Motor neuron (in vitro differentiated cells): ENCODE results near the gene ADGRB3. TPM values are rescaled to one million over a fixed set of nuclear protein-coding genes. Genes with fewer than 3 reads are reported as not detected.
"Not testable (repeated sequence)": the region's sequence is repeated elsewhere in the genome, so short reads cannot be mapped to it uniquely, and the experiment has no call there.

Experiments
- ATAC-seq, 8 experiments: fragments of 200-7000 bp; cut with Tn5 transposase; replicated peaks in 6 of 8; 2 replicates each; pipeline ENCODE4 v1.8.0; 2021; ENCODE audit warnings: mild to moderate bottlenecking in 8 of 8, moderate library complexity in 8 of 8
- H3K27ac ChIP-seq, 2 donors: fragments of 250-450 bp; sonication (Bioruptor Pico); 2 replicates each; pipeline ENCODE4 v1.9.0; 2021; ENCODE audit warnings: antibody characterized with exemption in 2 of 2, mild to moderate bottlenecking in 2 of 2, moderate library complexity in 1 of 2
- H3K4me1 ChIP-seq, 2 donors: fragments of 250-450 bp; sonication (Bioruptor Pico); replicated peaks in 1 of 2; 2 replicates each; pipeline ENCODE4 v1.6.1; 2021; ENCODE audit warnings: antibody characterized with exemption in 2 of 2, mild to moderate bottlenecking in 2 of 2, moderate library complexity in 1 of 2
- H3K4me3 ChIP-seq, 5 donors: fragments of 250-450 bp; sonication (Bioruptor Pico); 2 replicates each; pipeline ENCODE4 v1.9.0; 2021; ENCODE audit warnings: antibody characterized with exemption in 5 of 5, mild to moderate bottlenecking in 5 of 5, moderate library complexity in 4 of 5
- WGBS, 10 experiments: fragments of 450-650 bp; shearing (Covaris generic); methylation state at CpG; one replicate each; pipeline ENCODE4 v1.0.0; 2022; 5-methylcytosine and 5-hydroxymethylcytosine counted together
- in situ Hi-C, 9 experiments: fragments of 400-800 bp; cut with MboI; loops; one replicate each; pipeline ENCODE4 v1.15.0; 2021; ENCODE audit warnings: low sequenced_read_pairs in 9 of 9, low pct_unique_long_range_greater_than_20kb in 2 of 9; ENCODE audit not compliant: unreplicated experiment in 9 of 9
- total RNA-seq, 8 experiments: library from RNA; unstranded; fragments of 300-600 nt; gene quantifications; 2 replicates each; pipeline versions ENCODE4 v1.2.3 to v1.2.4, GENCODE V29; 2022

Gene ADGRB3
- total RNA-seq, 8 experiments from 2014 or later: 0.05 to 48.0 (median 24.2) TPM

DNA sequence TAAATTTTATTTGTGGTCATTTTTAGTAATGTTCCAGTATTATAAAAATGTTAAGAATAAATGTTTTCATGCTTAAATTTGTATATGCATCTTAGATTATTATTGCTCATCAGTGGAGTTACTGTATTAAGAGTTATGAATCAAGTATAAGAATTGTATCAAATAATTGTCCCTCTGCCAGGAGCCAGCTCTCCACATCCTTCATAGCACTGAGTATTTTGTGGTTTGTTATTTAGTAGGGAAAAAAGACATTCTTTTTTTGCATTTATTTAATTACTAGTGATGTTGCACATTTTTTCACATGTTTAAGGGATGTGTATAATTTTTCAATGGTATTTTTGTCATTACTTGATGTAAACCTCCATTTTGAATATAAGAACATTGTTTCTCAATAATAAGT, 102.0 kb downstream of the ADGRB3 start:
- ATAC-seq: no peak

GRCh38 chr6:68738039-68738438, 103.0 kb downstream of the ADGRB3 start:
- in situ Hi-C loops: no loop called here
- no peak overlapping the region for H3K27ac ChIP-seq
- ATAC-seq: no peak
- no peak overlapping the region for H3K4me3 ChIP-seq
- H3K4me1 ChIP-seq: no peaks in the 10 kb centered on the region

More for the DNA sequence above, 102.0 kb downstream of the ADGRB3 start:
- Histone ChIP-seq H3K4me1 (no peaks in the 10 kb centered on the region), H3K4me3 (no peak overlapping the region), H3K27ac (no peak overlapping the region)
- in situ Hi-C loops: no loop called here

DNA sequence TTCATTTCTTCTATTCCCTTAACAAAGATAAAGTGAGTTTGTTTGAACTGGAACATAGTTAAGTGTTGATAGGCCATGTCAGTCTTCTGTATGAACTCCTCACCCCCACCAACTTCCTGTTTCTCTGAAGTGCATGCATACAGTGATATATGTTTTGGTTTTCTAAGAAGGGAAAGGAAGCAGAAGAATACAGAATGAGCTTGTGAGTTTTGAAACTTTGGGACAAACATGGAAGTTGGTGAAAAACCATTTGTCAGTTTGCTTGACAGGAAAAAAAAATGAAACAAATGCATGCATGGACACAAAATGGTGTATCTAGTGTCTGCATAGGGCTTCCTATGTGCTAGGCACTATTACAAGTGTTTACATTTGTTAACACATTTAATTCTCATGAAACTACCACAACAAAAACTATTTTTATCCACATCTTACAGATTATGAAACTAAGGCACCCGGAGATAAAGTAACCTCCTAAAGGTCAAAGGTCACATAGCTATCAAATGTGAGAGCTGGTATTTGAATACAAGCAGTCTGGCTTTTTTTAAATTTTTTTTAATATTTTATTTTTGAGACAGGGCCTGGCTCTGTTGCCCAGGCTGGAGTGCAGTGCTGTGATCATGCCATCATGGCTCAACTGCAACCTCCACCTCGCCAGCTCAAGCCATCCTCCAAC, 105.9 kb downstream of the ADGRB3 start:
- no peak overlapping the region for H3K4me3 ChIP-seq
- 20 to 100% (median 78%) methylated on average over 1 to 2 of the region's 2 CpGs; no CpG with 5 or more reads in 2 of the 10 experiments for WGBS, 10 experiments
- H3K27ac ChIP-seq: no peak overlapping the region
- ATAC-seq: no peak
- in situ Hi-C loops: no loop called here
- H3K4me1 ChIP-seq: no peaks in the 10 kb centered on the region

DNA sequence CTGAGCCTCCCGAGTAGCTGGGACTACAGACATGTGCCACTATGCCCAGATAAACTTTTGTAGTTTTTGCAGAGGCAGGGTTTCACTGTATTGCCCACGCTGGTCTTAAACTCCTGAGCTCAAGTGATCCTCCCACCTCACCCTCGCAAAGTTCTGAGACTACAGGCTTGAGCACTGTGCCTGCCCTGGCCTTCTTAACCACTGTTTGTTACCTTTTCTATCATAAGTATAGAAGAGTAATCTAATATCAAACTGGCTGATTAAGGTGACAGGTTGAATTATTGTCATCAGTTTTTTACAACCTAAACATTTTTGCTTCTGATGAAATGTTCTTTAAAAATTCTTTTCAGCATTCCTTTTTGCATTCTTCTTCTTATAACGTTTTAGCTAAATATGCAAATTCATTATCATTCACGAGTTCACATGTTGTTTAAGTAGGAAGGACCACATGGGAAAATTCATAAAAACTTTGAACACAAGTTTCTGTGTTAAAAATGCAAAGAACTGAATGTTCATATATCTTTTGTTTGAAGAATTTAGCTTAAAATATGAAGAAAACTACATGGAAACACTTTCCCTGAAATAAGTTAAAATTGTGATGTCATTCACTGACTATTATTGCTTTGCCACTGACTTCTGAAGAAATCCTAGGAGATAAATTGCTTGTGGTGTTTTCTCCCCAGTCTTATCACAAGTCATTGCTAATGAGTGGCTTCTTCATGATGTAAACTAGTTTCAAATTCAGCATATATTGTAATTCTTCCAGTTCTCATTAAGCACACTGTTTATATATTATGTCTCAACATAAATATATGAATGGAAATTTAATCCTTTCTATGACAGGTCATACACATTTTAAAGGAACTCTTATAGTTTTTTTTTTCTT, 106.7 kb downstream of the ADGRB3 start:
- in situ Hi-C loops: no loop called here
- H3K27ac ChIP-seq: no peak overlapping the region
- ATAC-seq: no peak
- H3K4me3 ChIP-seq: no peak overlapping the region
- WGBS, 10 experiments: 7 to 100% (median 80%) methylated on average over 2 to 5 of the region's 5 CpGs
- peaks cover 0 to under 1% of the 10 kb centered on the region in 2 donors for H3K4me1 ChIP-seq

- no peak overlapping the region for H3K27ac ChIP-seq
- WGBS, 10 experiments: 0 to 100% (median 71%) methylated on average over 1 of the region's 1 CpG; no CpG with 5 or more reads in 1 of the 10 experiments
- no peak overlapping the region for H3K4me3 ChIP-seq
- in situ Hi-C loops: no loop called here
- no peak for ATAC-seq
- peaks cover 0 to 8% of the 10 kb centered on the region in 2 donors for H3K4me1 ChIP-seq
Measured at GRCh38 chr6:68743099-68743498, 108.0 kb downstream of the ADGRB3 start.

- H3K4me1 ChIP-seq, in situ Hi-C loops, H3K4me3 ChIP-seq, H3K27ac ChIP-seq, ATAC-seq: not testable (repeated sequence)
- 0 to 100% (median 80%) methylated on average over 1 of the region's 1 CpG; no CpG with 5 or more reads in 5 of the 10 experiments for WGBS, 10 experiments
Measured at GRCh38 chr6:68744376-68744775, 109.3 kb downstream of the ADGRB3 start.

DNA sequence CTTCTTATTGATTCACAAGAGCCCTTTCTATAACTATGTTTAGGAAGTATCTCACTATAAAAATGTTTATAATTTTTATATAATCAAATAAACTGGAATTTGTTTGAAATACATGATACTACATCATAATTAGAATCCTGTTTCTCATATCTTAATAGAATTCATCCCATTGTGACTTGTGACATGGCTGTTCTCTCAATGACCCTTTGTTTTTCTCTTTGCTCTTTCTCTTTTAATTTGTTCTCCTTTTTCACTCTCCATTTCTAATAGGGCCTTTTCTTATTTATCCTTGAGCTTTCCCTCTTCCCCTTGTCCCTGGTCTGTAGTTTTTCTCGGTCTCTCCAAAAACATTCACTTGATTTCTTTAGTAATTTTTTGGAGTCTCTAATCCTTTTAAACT, 111.3 kb downstream of the ADGRB3 start:
- Histone ChIP-seq H3K4me1 (peaks cover 0 to 8% of the 10 kb centered on the region in 2 donors), H3K4me3 (no peak overlapping the region), H3K27ac (no peak overlapping the region)
- no peak for ATAC-seq
- in situ Hi-C loops: no loop called here
- WGBS, 10 experiments: 16 to 100% (median 93%) methylated on average over 1 of the region's 1 CpG; no CpG with 5 or more reads in 2 of the 10 experiments

- Histone ChIP-seq H3K4me1 (peaks cover 0 to 8% of the 10 kb centered on the region in 2 donors), H3K4me3 (no peak overlapping the region), H3K27ac (no peak overlapping the region)
- WGBS, 10 experiments: 0 to 100% (median 85%) methylated on average over 1 of the region's 1 CpG; no CpG with 5 or more reads in 2 of the 10 experiments
- ATAC-seq: peak in 6 of 8 experiments; percentile 43 to 82 (median 58)
- in situ Hi-C loops: no loop called here
Measured at GRCh38 chr6:68747110-68747790, 112.2 kb downstream of the ADGRB3 start.

DNA sequence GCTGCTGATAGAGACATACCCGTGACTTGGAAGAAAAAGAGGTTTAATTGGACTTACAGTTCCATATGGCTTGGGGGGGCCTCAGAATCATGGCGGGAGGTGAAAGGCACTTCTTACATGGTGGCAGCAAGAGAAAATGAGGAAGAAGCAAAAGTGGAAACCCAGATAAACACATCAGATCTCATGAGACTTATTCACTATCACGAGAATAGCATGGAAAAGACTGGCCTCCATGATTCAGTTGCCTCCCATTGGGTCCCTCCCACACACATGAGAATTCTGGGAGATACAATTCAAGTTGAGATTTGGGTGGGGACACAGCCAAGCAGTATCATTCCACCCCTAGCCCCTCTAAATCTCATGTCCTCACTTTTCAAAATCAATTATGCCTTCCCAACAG, 112.8 kb downstream of the ADGRB3 start:
- H3K27ac ChIP-seq, ATAC-seq, H3K4me3 ChIP-seq, H3K4me1 ChIP-seq, in situ Hi-C loops: not testable (repeated sequence)
- 8 to 97% (median 63%) methylated on average over 1 to 3 of the region's 3 CpGs; no CpG with 5 or more reads in 3 of the 10 experiments for WGBS, 10 experiments

- in situ Hi-C loops: no loop called here
Measured at GRCh38 chr6:68754681-68755213, 119.7 kb downstream of the ADGRB3 start.

DNA sequence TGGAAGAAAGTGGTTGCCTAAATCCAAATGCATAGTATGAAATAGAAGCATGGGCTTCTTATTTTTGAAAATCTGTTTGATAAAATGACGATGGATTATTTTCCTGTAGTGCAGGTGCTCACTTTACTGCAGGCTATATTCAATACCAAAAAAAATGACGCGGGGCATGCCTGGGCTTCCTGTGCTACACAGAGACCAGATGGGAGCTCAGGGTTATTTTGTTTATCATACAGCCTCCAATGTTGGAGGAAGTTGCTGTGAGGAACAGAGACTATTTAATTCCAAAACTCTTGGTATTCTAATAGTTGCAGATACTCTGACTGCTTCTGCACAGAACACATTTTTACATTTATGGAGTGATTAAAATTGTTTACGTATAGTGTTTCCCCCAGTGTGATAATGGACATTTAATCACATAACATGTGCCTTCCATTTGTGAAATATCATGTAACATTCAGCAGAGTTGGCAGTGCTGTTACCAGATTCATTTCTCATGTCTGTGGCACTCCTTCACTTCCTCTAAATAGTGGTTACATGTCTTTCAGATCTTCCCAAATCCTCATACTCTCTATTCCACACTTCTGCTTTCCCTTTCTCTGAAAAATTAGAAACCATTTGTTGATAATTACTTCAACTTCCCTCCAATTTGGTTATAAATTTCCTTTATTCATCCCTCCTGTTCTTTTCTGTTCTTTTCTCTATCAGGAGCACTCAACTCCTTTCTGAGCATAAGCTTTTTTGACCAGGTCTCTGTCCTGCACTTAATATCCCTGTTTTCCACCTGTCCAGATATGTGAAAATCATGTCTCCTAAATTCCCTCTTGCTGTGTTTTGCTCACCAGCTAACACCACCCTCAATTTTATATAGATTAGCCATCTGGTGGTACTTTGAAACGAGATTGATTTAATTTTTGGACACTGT, 121.6 kb downstream of the ADGRB3 start:
- H3K27ac ChIP-seq: no peak overlapping the region
- H3K4me1 ChIP-seq: peaks cover 0 to 17% of the 10 kb centered on the region in 2 donors
- in situ Hi-C loops: no loop called here
- ATAC-seq: peak in 1 of 8 experiments; percentile 69
- no peak overlapping the region for H3K4me3 ChIP-seq
- 0 to 98% (median 76%) methylated on average over 1 to 5 of the region's 5 CpGs for WGBS, 10 experiments

More at GRCh38 chr6:68754681-68755213, 119.7 kb downstream of the ADGRB3 start:
- Histone ChIP-seq H3K4me1 (peaks cover 0 to 17% of the 10 kb centered on the region in 2 donors), H3K4me3 (no peak overlapping the region), H3K27ac (no peak overlapping the region)
- ATAC-seq: peak in 3 of 8 experiments; percentile 31 to 77 (median 58)

DNA sequence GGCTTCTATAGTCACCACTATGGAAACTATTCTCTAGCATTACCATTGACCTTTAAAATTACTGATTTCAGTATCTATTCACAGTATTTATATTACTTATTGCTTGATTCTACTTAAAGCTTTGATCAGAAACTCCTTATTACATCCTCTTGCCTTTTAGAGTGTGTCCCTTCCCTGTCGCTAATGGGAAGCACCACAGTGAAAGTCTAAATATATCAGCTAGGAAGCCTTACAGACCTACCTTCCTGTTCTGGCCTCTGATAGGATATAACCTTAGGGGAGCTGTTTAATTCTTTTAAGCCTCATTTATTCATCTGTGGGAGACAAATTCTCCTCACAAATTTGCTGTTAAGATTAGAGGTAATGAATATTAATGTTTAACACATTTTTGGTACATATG, 122.7 kb downstream of the ADGRB3 start:
- WGBS, 10 experiments: 57 to 100% (median 86%) methylated on average over 1 of the region's 1 CpG; no CpG with 5 or more reads in 2 of the 10 experiments
- in situ Hi-C loops: no loop called here
- no peak for ATAC-seq
- Histone ChIP-seq H3K27ac (no peak overlapping the region), H3K4me3 (no peak overlapping the region), H3K4me1 (peaks cover 0 to 17% of the 10 kb centered on the region in 2 donors)
